Stimulated activated CD4-positive, alpha-beta T cell treated with anti-CD3 and anti-CD28 coated beads, Interleukin-4, amount 100 ng/mL, for 24 hours (primary cell): ENCODE data around the gene TLE1.

ENCODE experiments used
- DNase-seq: peaks from one replicate; pipeline ENCODE4 v3.0.0-alpha.2; 2020

TLE1 gene

DNA sequence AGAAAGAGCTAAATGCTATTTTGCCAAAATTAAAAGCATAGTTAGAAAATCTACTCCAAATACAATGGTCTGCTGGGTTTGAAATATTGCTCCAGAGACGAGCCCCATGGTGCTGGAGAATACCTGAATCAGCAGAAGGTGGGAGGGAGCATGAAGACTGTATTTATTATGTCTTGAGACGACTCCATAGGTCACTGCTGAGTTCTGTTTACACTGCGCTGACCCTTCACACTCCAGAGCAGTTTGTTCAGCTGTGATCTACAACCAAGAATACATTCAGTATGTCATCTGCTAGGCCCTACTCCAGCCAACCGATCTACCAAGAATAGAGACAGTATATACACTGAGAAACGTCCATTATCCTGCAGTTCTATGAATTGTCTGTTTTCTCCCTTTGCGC is 150.5 kb downstream of the TLE1 start:
- no peak for DNase-seq

- no peak for DNase-seq
Observed at GRCh38 chr9:81537964-81538363, 151.4 kb downstream of the TLE1 start.

GRCh38 chr9:81536242-81537025 is 152.9 kb downstream of the TLE1 start:
- DNase-seq, result no peak

DNA sequence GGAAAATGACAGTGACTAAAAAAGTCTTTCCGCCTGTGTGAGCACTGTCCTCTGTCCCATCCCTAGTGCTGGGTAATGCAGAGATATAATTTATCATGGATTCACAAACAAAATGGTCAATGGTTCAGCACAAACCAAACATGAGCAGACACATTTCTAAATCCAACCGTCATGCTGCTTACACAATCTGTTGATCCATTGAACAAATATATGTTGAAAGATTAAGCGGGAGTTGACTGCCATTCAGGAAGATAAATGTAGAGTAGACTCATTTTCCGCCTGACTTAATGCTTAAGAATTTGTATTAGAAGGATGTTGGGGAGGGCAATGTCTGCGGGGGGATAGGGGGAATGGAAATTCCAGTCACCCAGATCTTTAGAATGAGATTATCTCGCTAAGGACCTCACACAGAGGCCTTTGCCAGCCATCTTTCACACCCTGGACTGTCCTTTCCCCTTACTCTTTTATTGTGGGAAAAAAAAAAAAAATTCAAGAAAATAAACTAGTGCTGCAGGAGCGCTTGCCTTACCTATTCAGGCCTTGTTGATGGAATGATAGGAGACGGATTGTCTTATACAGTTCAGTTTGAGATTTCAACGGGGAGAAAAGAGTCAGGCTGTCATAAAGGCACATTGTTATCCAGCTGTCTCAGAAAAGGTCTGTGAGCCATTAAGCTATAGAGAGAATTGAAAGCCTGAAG is 153.7 kb downstream of the TLE1 start:
- DNase-seq, result no peak

- DNase-seq, result no peak
Observed at GRCh38 chr9:81534138-81534875, 155.0 kb downstream of the TLE1 start.
